ENCODE results near the gene SSPN.

The SSPN gene

DNA sequence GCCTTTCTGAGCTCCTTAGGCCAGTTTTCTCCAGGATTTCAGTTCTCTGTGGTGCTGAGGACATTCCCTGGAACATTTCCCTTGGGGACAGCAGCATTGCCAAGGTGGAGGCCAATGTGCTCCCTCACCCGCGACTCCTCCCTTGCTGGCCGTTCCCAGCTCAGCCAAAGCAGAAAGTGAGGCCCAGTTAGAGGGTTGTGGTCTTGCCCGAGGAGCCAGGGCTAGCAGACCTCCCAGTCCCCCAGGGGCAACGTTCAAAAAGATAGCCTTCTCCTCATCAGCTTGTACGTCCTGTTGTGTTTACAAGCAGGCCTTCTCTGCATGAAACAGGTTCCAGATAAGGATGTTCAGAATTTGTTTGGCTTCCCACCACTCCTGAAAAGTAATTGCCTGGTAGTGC lies 78.4 kb downstream of the SSPN start:
- no peaks in the 10 kb centered on the region for H3K36me3 ChIP-seq (replicated peaks; ENCODE audit: insufficient read depth, low read length)
- no peaks in the 10 kb centered on the region for H4K20me1 ChIP-seq (ENCODE audit: insufficient read depth, low read length)
- no peaks in the 10 kb centered on the region for H3K9me2 ChIP-seq (replicated peaks; ENCODE audit: insufficient read depth, low read length)
- H3K9ac ChIP-seq (ENCODE audit: low read length) = no peak overlapping the region
- no peak overlapping the region for H3K4me2 ChIP-seq (ENCODE audit: low read depth, low read length)
- no peak overlapping the region for H2AFZ ChIP-seq (ENCODE audit: low read length)
- H3K27ac ChIP-seq (ENCODE audit: low read length) = no peak overlapping the region
- no peaks in the 10 kb centered on the region for H3K9me3 ChIP-seq (replicated peaks; ENCODE audit: insufficient read depth, low read length)
- peaks cover 12% of the 10 kb centered on the region for H3F3A ChIP-seq (ENCODE audit: insufficient read depth, low read length)
- H3K4me3 ChIP-seq (ENCODE audit: low read length) = no peak overlapping the region
- H3K79me2 ChIP-seq (ENCODE audit: low read length) = no peaks in the 10 kb centered on the region
- TF ChIP-seq, protein P1, sequence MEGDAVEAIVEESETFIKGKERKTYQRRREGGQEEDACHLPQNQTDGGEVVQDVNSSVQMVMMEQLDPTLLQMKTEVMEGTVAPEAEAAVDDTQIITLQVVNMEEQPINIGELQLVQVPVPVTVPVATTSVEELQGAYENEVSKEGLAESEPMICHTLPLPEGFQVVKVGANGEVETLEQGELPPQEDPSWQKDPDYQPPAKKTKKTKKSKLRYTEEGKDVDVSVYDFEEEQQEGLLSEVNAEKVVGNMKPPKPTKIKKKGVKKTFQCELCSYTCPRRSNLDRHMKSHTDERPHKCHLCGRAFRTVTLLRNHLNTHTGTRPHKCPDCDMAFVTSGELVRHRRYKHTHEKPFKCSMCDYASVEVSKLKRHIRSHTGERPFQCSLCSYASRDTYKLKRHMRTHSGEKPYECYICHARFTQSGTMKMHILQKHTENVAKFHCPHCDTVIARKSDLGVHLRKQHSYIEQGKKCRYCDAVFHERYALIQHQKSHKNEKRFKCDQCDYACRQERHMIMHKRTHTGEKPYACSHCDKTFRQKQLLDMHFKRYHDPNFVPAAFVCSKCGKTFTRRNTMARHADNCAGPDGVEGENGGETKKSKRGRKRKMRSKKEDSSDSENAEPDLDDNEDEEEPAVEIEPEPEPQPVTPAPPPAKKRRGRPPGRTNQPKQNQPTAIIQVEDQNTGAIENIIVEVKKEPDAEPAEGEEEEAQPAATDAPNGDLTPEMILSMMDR (IDR thresholded peaks at IDR 0.05; ENCODE audit: low read length) = no peak
- TF ChIP-seq EZH2phosphoT487 (IDR thresholded peaks at IDR 0.05; ENCODE audit: low read length) (no peak), EZH2 (optimal IDR thresholded peaks at IDR 0.05; ENCODE audit: low read depth, low read length) (no peak)
- no peaks in the 10 kb centered on the region for H3K27me3 ChIP-seq (replicated peaks; ENCODE audit: insufficient read depth, low read length)
- DNase-seq = no peak
- H3K4me1 ChIP-seq (ENCODE audit: low read length) = peaks cover 13% of the 10 kb centered on the region

DNA sequence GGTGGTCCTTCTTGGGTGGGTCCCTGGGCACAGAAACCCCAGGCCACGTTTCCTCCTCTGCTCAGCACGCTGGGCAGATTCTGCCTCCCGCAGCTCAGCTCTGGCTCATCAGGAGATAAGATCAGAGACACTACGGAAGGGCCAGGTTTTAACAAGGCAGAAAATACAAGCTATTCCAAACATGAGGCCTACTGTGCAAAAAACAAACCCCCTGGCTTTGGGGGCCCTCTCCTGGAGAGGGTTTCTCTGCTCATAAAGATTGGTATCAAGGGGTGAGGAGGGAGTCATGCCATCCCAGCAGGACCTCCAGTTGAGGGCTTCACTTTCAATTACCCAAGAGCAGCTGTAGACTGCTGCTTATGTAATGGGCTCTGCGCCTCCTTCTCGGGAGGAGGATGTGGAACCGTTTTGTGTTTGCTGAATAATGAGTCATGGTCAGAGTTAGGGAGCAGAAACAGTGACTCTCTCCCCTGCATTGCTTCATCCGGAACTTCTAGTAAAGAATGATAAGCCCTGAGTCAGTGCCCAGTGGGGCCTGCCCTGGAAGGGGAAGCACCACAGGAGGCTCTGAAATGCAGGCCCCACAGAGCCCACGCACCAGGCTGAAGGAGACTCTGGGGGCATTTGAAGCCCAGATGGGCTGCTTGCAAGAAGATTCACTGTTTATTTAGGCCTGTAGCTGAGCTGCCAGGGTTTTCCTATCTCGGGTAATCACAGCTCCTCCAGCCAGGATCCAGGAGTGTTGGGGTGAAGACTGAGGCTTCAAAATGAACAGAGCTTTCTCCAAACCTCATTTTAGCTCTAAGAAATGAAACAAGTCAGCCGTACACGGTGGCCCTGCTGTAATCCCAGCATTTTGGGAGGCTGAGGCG lies 79.3 kb downstream of the SSPN start:
- TF ChIP-seq, protein P1 (IDR thresholded peaks at IDR 0.05; ENCODE audit: low read length) = no peak
- TF ChIP-seq EZH2phosphoT487 (IDR thresholded peaks at IDR 0.05; ENCODE audit: low read length) (no peak), EZH2 (optimal IDR thresholded peaks at IDR 0.05; ENCODE audit: low read depth, low read length) (no peak)
- Histone ChIP-seq H3K36me3 (replicated peaks; ENCODE audit: insufficient read depth, low read length) (no peaks in the 10 kb centered on the region), H3K4me3 (ENCODE audit: low read length) (no peak overlapping the region), H4K20me1 (ENCODE audit: insufficient read depth, low read length) (no peaks in the 10 kb centered on the region), H2AFZ (ENCODE audit: low read length) (peak overlapping the region; percentile 94), H3K4me1 (ENCODE audit: low read length) (peaks cover 13% of the 10 kb centered on the region), H3F3A (ENCODE audit: insufficient read depth, low read length) (peaks cover 12% of the 10 kb centered on the region), H3K27ac (ENCODE audit: low read length) (peak overlapping the region; percentile 88), H3K9ac (ENCODE audit: low read length) (peak overlapping the region; percentile 59), H3K4me2 (ENCODE audit: low read depth, low read length) (peak overlapping the region; percentile 56), H3K79me2 (ENCODE audit: low read length) (no peaks in the 10 kb centered on the region), H3K9me3 (replicated peaks; ENCODE audit: insufficient read depth, low read length) (no peaks in the 10 kb centered on the region), H3K27me3 (replicated peaks; ENCODE audit: insufficient read depth, low read length) (no peaks in the 10 kb centered on the region), H3K9me2 (replicated peaks; ENCODE audit: insufficient read depth, low read length) (no peaks in the 10 kb centered on the region)
- DNase-seq = peak; percentile 78

DNA sequence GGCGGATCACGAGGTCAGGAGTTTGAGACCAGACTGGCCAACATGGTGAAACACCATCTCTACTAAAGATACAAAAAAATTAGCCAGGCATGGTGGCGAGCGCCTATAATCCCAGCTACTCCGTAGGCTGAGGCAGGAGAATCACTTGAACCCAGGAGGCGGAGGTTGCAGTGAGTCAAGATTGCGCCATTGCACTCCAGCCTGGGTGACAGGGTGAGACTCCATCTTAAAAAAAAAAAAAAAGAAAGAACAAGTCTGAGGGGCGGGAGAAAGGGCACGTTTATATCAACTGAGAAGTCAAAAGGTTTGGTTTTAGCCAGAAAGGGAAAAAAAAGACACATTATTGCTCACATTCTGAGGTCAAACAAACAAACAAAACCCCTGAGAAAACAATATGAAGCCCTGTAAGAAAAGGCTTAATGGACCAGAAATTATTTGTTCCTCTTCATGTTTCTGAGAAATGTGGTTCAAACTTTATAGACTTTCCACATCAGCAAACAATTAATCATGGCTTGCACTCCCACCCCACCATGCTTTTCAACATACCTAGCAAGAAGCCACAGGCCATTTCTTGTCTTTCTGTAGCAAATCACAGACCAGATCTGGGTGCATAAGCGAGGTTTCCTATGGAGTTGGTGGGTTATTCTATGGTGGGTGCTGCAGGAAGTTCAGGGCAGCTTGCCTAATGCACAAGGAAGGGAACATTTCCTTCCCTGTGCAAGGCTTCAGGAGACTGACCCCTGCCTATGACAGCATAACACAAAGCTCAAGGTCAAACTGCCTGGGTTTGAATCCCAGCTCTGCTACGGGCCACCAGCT lies 80.1 kb downstream of the SSPN start:
- H2AFZ ChIP-seq (ENCODE audit: low read length) = peak overlapping the region; percentile 94
- H3K9ac ChIP-seq (ENCODE audit: low read length) = peak overlapping the region; percentile 59; the same call in 1 of the 2 replicates
- H4K20me1 ChIP-seq (ENCODE audit: insufficient read depth, low read length) = no peaks in the 10 kb centered on the region
- H3K9me3 ChIP-seq (replicated peaks; ENCODE audit: insufficient read depth, low read length) = no peaks in the 10 kb centered on the region
- H3K79me2 ChIP-seq (ENCODE audit: low read length) = no peaks in the 10 kb centered on the region
- peak overlapping the region; percentile 56; the same call in 1 of the 2 replicates for H3K4me2 ChIP-seq (ENCODE audit: low read depth, low read length)
- peaks cover 13% of the 10 kb centered on the region for H3K4me1 ChIP-seq (ENCODE audit: low read length)
- H3K4me3 ChIP-seq (ENCODE audit: low read length) = no peak overlapping the region
- H3K36me3 ChIP-seq (replicated peaks; ENCODE audit: insufficient read depth, low read length) = no peaks in the 10 kb centered on the region
- peak overlapping the region; percentile 88; the same call in 1 of the 2 replicates for H3K27ac ChIP-seq (ENCODE audit: low read length)
- H3K27me3 ChIP-seq (replicated peaks; ENCODE audit: insufficient read depth, low read length) = no peaks in the 10 kb centered on the region
- peaks cover 12% of the 10 kb centered on the region for H3F3A ChIP-seq (ENCODE audit: insufficient read depth, low read length)
- no peaks in the 10 kb centered on the region for H3K9me2 ChIP-seq (replicated peaks; ENCODE audit: insufficient read depth, low read length)
- no peak for DNase-seq
- no peak for TF ChIP-seq EZH2 (optimal IDR thresholded peaks at IDR 0.05; ENCODE audit: low read depth, low read length)
- TF ChIP-seq, protein P1 (IDR thresholded peaks at IDR 0.05; ENCODE audit: low read length) = no peak
- TF ChIP-seq EZH2phosphoT487 (IDR thresholded peaks at IDR 0.05; ENCODE audit: low read length) = no peak
